Epithelial cell of esophagus (primary cell): ENCODE results near the gene TMEM101.

Experiments
- DNase-seq: peaks from one replicate; pipeline ENCODE4 v3.0.0; 2010; ENCODE audit warnings: low read depth
- H3K4me3 ChIP-seq: 2 replicates; pipeline ENCODE4 v1.5.1; 2011; ENCODE audit warnings: mild to moderate bottlenecking, low read length, control low read depth
- TF ChIP-seq, protein P1 (sequence below): IDR thresholded peaks from 2 replicates; pipeline ENCODE4 v1.5.1; 2011; ENCODE audit warnings: low read depth, mild to moderate bottlenecking, low read length, control low read depth, inconsistent platforms; ENCODE audit not compliant: insufficient read depth; ENCODE audit errors: missing control alignments

TMEM101 gene

GRCh38 chr17:44010966-44011647 is 3.7 kb downstream of the TMEM101 start:
- H3K4me3 ChIP-seq, result no peak overlapping the region
- no peak for DNase-seq
- TF ChIP-seq, protein P1, sequence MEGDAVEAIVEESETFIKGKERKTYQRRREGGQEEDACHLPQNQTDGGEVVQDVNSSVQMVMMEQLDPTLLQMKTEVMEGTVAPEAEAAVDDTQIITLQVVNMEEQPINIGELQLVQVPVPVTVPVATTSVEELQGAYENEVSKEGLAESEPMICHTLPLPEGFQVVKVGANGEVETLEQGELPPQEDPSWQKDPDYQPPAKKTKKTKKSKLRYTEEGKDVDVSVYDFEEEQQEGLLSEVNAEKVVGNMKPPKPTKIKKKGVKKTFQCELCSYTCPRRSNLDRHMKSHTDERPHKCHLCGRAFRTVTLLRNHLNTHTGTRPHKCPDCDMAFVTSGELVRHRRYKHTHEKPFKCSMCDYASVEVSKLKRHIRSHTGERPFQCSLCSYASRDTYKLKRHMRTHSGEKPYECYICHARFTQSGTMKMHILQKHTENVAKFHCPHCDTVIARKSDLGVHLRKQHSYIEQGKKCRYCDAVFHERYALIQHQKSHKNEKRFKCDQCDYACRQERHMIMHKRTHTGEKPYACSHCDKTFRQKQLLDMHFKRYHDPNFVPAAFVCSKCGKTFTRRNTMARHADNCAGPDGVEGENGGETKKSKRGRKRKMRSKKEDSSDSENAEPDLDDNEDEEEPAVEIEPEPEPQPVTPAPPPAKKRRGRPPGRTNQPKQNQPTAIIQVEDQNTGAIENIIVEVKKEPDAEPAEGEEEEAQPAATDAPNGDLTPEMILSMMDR, result no peak

DNA sequence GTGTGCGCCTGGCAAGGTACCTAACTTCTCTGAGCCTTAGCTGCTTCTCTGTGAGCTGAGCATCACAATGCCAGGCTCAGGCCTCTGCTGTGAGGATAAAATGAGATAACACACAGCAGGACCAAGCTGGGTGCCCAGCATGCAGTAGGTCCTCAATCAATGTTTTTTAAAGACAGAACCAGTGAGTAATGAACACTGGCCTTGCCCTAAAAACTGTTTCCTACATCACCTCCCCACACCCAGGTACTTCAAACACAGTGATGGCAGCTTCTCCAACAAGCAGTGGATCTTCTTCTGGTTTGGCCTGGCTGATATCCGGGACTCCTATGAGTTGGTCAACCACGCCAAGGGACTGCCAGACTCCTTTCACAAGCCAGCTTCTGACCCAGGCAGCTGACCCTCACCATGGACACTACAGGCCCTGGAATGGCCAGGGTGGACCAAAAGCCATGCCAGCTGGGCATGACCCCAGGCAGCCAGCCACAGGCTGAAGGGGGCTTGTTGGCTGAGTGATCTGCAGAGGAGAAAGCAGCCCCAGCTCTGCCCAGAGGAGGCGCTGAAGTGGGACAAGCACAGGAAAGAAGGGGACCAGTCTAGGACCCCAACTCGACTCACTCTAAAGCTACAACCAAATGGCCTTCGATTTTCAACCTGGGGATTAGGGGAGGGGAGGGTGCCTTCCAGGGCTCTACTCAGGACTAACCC is 6.4 kb downstream of the TMEM101 start:
- no peak for DNase-seq
- TF ChIP-seq, protein P1, result no peak
- H3K4me3 ChIP-seq, result no peak overlapping the region

DNA sequence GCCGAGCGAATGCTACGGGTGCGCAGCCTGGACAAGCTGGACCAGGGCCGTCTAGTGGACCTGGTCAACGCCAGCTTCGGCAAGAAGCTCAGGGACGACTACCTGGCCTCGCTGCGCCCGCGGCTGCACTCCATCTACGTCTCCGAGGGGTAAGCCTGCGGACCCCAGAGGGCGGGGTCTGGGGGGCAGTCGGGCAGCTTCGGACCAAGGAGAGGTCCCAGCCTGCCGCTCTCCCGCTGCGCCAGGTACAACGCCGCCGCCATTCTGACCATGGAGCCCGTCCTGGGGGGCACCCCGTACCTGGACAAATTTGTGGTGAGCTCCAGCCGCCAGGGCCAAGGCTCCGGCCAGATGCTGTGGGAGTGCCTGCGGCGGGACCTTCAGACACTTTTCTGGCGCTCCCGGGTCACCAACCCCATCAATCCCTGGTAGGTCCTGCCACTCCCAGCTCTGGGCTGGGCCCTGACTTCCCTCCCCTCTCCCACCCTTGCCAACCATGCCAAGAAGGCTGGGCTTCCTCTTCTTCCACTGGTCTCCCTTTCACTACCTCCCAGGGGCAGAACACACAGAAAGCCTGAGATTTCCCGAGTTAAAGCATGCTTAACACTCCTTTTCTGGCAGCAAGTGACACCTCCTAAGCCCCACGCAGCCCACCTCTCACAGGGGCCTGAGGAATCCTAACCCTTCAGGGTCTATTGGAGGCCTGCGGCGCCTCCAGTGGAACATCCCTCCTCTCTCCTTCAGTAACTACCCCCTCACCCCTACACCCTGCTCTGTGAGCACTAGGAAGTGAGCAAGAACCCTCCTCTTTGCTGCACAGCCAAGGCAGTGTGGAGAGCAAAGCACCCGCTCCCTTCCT is 7.2 kb downstream of the TMEM101 start:
- TF ChIP-seq, protein P1, result no peak
- DNase-seq, result no peak
- peak overlapping the region; percentile 51 for H3K4me3 ChIP-seq

DNA sequence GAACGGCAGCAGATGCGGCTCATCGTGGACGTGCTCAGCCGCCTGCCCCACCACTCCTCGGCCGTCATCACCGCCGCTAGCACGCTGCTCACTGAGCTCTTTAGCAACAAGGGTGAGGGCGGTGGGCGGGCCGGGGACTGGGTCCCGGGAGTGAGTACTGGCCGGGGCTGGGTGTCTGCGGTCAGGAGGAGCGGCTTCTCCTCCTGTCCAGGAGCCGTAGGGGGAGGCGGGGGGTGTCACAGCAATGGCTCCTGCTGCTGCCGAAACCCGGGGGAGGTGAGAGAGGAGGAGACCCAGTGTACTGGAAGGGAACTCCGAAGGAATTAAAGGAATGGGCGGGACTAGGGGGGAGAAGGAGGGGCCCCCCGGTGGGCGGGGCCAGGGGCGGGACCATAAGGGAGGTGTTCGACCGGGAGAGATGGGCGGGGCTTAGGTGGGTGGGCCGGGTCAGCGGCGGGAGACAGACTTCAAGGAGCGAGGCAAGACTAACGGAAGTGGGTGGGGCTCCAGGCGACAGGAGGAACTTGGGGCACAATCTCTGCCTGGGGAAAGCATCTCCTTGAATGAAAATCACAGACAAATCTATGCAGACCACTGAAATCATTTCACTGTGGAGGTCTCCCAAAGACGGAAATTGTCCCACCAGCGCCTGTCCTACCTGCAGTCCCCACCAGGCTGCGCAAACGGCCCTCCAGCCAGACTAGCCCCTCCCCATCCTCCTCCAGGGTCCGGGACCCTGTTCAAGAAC is 8.0 kb downstream of the TMEM101 start:
- peak; percentile 98 for DNase-seq
- TF ChIP-seq, protein P1, result peak; percentile 65
- H3K4me3 ChIP-seq, result peak overlapping the region; percentile 51

- DNase-seq, result peak; percentile 23
- H3K4me3 ChIP-seq, result peak overlapping the region; percentile 48
- TF ChIP-seq, protein P1, result no peak
These were observed 8.5 kb downstream of the TMEM101 start for GRCh38 chr17:44006272-44006597.

GRCh38 chr17:44005527-44006271 is 9.1 kb downstream of the TMEM101 start:
- peak overlapping the region; percentile 48 for H3K4me3 ChIP-seq
- TF ChIP-seq, protein P1, result peak; percentile 24
- peak; percentile 72 for DNase-seq
